Retinal pigment epithelial cell (primary cell): ENCODE data around the gene MCAM.

ENCODE experiments used
- DNase-seq: peaks from one replicate; pipeline ENCODE4 v3.0.0-alpha.2; 2010; ENCODE audit warnings: low read depth
- H3K4me3 ChIP-seq: 2 replicates; pipeline ENCODE4 v1.5.1; 2011; ENCODE audit warnings: mild to moderate bottlenecking, low read length, control low read depth, moderate library complexity
- TF ChIP-seq, protein P1 (sequence below): conservative IDR thresholded peaks from 2 replicates; pipeline ENCODE4 v1.5.1; 2011; ENCODE audit warnings: low read depth, low read length, control low read depth, inconsistent platforms

MCAM gene

DNA sequence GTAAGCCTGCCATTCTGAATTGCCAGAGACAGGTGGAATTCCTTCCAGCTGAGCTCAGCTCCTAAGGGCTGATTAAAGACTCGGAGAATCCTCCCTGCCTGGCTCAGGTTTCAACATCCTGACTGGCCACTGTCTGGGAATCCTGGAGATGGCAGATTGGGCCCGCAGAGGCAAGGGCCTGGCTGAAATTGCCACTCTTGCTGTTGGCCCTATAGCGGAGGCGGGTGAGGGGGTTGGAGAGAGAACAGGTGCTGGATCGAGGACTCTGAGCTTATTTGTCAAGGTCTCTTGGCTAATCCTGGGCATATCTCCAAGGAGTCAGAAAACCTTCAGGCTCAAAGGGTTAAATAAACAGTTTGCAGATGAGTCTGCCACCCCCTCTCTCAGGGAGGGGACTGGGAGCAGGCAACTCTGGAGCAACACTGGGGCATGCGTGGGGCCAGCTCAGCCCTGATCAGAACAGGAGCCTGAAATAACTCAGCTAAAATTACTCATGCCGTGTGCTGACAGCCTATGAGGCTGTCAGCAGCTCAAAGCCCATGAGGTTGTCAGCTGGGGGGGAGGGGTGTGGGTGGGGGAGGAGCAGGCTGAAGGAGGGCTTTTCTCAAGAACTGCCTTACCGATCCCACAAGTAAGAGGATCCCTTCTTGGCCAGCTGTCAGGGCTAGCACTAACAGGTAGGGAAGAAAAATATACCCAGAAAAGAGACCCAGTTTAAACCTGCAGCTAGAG lies 44.3 kb upstream of the MCAM start:
- TF ChIP-seq, protein P1, sequence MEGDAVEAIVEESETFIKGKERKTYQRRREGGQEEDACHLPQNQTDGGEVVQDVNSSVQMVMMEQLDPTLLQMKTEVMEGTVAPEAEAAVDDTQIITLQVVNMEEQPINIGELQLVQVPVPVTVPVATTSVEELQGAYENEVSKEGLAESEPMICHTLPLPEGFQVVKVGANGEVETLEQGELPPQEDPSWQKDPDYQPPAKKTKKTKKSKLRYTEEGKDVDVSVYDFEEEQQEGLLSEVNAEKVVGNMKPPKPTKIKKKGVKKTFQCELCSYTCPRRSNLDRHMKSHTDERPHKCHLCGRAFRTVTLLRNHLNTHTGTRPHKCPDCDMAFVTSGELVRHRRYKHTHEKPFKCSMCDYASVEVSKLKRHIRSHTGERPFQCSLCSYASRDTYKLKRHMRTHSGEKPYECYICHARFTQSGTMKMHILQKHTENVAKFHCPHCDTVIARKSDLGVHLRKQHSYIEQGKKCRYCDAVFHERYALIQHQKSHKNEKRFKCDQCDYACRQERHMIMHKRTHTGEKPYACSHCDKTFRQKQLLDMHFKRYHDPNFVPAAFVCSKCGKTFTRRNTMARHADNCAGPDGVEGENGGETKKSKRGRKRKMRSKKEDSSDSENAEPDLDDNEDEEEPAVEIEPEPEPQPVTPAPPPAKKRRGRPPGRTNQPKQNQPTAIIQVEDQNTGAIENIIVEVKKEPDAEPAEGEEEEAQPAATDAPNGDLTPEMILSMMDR, result no peak
- H3K4me3 ChIP-seq, result peak overlapping the region; percentile 48
- DNase-seq, result peak; percentile 69

DNA sequence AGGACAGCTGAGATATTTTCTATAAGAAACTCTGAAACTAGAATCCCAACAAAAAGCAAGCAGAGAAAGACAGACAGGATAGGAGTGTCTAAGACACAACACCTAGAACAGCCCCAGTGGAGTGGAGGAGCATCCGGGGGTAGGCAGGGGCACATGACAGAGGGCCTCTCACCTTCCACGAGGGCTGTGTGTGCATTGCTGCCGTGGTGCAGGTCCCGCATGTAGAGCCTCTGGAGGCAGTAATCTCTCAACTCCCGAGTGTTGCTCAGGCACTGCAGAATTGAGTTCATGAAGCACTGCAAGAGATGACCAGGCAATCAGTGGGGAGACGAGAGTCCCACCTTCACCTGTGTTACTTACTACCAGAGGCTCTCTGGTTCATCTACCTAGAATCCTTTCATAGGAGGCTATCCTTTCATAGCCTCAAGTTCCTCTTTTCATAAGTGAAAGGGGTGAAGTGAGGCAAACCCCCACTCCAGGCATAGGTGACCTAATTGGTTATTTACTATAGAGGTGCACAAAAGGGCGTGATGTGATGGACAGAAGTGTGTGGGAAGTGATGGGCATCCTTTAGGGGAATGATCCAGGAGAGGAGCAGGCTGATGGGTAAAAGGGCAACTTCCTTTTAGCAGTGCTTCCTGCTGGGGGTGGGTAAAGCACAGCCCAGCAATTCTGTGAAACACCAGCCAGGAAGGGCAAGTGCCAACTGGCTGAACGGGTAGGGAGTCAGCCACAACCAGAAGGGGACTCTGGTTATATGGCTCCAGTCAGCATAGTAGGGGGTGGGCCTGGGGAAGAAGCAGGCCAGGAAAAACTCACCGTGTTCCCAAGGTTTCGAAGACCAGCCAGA lies 42.7 kb upstream of the MCAM start:
- TF ChIP-seq, protein P1, result no peak
- no peak for DNase-seq
- no peak overlapping the region for H3K4me3 ChIP-seq

DNA sequence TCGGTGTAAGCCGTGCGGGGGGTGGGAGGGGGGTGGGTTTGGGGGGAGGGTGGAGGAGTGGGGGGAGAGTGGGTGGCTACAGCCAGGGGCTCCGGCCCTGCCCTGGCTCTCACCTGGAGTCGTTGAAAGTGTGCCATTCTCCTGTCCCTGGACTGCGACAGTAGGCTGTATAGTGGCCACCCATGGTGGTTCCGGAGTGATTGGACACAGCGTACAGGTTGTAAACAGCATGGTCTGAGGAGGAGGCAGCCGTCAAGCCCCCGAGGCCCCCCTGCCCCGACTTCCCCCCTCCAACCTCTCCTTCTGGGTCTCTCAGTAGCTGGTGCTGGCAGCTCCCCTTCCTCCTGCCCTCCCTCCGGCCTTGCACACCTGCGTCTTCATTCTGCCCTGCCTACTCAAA lies 40.1 kb upstream of the MCAM start:
- TF ChIP-seq, protein P1, result no peak
- no peak for DNase-seq
- H3K4me3 ChIP-seq, result no peak overlapping the region

DNA sequence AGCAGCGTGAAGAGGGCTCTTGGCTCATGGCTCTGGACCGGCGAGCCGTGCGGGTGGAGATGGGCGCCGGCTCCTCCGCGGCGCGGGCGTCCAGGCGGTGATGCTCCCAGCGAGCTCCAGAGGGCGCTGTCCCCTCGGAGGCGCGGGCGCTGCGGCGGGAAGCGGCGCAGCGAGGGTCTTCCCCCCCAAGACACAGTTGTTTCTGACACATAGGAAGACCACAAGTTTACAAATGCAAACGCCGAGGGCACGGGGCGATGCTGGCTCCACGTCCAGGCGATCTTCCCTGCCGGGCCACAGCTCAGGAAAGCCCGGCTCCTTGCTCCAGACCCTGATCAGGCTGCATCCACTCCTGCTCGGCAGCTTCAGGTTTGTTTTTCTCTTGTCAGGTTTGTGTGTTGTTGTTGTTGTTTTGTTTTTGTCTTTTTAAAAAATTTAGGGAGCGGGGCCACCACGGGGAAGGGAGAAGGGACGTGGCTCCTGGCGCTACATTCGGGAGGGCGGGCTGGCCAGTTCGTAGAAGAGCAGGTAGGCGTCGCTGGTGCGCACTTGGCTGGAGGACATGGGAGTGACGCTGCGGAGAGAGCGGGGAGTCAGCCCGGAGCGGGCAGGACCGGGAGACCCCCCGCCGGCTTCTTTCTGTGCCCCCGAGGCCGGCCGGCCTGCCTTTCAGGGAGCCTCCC lies 39.6 kb upstream of the MCAM start:
- no peak for DNase-seq
- peak overlapping the region; percentile 5 for H3K4me3 ChIP-seq
- TF ChIP-seq, protein P1, result peak; percentile 81

DNA sequence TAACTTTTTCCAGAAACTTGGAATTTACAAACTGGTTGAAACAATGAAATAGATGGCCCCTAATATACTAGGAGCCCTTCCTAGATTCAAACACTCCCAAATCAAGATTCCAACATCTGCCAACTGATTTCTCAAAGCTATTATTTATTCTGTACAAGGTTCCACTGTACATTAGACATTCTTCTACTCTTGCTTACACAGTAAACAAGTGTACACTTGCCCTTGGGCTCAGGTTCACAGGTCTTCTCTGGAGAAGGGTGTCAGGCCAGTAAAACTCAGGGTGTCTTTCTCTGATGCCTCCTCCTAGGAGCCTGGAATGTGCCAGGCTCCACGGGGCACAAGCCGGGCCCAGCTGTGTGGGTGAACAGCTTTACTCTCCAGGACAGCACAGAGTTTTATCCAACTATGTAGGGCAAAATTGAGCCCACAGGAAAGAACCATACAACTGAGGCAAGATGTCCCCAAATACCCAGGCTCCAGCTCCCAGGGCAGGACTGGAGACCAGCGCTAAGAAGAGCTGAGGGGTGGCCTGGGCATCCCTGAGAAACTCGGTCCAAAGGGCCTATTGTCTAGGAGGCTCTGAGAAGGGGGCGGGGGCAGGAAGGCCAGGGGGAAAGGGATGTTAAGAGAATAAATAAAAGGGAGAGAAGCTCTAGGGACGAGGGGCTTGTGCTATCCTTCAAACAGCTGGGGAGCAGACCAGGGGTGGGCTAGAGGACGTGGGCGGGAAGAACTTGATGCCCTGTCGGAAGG lies 38.3 kb upstream of the MCAM start:
- DNase-seq, result no peak
- TF ChIP-seq, protein P1, result no peak
- H3K4me3 ChIP-seq, result no peak overlapping the region

DNA sequence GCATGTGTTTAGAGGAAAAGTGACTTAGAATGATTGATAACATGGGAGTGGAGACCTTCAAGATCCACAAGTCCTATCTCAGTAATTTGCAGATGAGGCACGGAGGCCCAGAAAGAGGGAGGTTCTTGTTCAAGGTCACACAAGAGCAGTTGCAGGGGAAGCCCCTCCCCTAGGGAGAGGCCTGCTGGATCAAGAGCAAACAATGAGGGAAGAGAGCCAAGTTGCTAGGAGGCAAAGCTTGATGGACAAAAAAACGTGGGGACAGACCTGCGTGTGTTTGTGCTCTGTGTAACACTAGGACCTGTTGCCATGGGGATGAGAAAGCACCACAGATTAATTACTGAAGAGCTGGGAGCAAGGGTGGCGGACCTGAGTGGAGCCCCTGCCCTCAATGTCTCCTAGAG lies 35.9 kb upstream of the MCAM start:
- TF ChIP-seq, protein P1, result no peak
- peak; percentile 95 for DNase-seq
- H3K4me3 ChIP-seq, result no peak overlapping the region
